Choroid plexus epithelial cell (primary cell): Measurements from ENCODE around the gene ENOSF1.

Experiments used
- DNase-seq: peaks from one replicate; pipeline ENCODE4 v3.0.0-alpha.2; 2010; ENCODE audit warnings: low read depth
- H3K4me3 ChIP-seq: 2 replicates; pipeline ENCODE4 v1.5.1; 2011; ENCODE audit warnings: low read depth, mild to moderate bottlenecking, control low read depth, low read length, moderate library complexity
- TF ChIP-seq, protein P1 (sequence below): conservative IDR thresholded peaks from 2 replicates; pipeline ENCODE4 v1.5.1; 2011; ENCODE audit warnings: low read depth, mild to moderate bottlenecking, control low read depth, inconsistent platforms, low read length, moderate library complexity

The ENOSF1 gene

DNA sequence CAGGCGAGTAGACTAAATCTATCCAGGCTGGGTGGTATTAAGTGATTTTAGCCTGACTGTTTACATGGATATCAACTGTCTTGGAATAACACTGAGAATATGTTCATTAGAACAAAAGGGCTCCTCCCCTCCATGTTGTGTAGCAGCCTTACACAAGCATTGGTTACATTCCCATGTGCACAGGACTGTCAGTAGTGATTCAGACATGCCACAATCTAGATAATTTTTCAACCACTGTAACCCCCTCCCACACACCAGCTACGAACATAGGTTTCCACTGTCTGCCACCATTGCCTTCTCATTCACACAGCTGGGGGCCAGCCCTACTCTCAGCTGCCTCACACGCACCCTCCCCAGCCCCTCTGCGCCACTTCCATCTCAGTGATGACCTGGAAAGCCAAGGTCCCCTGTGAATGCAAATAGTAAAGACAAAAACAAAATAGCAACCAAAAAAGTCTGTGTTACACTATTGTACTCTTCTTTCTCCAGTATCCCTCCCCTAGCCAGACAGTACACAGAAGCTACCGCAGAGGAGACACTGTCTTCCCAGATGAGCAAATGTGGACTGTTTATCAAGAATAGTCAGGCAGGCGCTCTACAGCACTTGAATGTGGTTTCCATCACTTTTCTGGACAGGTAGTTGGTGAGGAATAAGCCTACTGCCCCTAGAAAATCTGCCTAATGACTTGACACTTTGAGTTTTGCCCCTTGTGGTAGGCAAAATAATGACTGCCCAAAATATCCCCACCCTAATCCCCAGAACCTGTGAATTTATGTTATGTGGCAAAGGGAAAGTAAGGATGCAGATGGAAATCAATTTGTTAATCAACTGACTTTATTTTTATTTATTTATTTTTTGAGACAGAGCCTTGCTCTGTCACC lies 82.9 kb downstream of the ENOSF1 start:
- DNase-seq, result no peak
- no peak overlapping the region for H3K4me3 ChIP-seq
- TF ChIP-seq, protein P1, sequence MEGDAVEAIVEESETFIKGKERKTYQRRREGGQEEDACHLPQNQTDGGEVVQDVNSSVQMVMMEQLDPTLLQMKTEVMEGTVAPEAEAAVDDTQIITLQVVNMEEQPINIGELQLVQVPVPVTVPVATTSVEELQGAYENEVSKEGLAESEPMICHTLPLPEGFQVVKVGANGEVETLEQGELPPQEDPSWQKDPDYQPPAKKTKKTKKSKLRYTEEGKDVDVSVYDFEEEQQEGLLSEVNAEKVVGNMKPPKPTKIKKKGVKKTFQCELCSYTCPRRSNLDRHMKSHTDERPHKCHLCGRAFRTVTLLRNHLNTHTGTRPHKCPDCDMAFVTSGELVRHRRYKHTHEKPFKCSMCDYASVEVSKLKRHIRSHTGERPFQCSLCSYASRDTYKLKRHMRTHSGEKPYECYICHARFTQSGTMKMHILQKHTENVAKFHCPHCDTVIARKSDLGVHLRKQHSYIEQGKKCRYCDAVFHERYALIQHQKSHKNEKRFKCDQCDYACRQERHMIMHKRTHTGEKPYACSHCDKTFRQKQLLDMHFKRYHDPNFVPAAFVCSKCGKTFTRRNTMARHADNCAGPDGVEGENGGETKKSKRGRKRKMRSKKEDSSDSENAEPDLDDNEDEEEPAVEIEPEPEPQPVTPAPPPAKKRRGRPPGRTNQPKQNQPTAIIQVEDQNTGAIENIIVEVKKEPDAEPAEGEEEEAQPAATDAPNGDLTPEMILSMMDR, result peak; percentile 26

DNA sequence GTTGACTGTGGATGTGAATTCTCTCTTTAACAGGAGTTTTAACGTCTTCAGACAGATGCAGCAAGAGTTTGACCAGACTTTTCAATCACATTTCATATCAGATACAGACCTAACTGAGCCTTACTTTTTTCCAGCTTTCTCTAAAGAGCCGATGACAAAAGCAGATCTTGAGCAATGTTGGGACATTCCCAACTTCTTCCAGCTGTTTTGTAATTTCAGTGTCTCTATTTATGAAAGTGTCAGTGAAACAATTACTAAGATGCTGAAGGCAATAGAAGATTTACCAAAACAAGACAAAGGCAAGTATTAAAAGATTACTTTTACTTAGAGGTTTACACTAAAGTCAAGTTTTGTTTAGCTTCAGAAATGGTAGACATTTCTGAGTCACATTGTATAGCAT lies 85.2 kb downstream of the ENOSF1 start:
- no peak for DNase-seq
- TF ChIP-seq, protein P1, result no peak
- no peak overlapping the region for H3K4me3 ChIP-seq

DNA sequence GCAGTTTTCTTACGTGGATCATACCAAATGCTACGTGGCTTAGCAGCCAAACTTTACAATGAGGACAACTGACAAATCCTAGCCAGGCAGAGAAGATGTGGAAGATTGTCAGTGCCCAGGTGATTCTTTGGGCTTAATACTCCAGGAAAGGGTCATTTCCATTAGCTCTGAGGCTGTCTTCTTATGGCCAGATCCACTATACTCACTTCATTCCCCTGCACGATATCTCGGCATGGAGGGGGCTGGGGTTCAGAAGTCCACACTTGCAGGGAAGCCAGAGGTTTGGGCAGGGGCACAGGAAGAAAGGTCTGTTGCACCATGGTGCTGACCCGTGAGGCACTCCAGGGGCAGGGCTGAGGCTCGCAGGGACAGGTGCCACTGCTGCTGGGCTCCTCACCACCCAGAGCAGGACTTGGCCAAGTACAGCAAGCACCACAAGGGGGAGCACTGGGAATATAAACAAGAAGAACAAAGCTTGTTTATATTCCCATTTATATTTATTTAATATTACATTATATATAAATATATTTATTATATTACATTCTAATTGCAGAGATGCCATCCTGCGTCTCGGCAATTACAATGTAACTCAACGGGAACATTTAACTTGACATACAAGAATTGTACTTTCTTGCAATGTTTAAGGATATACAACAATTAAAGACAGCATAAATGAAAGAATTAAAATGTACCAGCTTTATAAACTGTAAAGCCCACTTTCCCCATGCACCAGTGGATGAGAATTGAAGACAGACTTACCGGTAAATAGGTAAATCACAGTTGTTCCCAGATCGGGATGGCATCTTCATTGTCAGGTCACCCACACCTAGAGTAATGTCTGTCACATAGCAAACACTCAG lies 88.4 kb downstream of the ENOSF1 start:
- peak; percentile 91 for DNase-seq
- H3K4me3 ChIP-seq, result no peak overlapping the region
- TF ChIP-seq, protein P1, result peak; percentile 82

DNA sequence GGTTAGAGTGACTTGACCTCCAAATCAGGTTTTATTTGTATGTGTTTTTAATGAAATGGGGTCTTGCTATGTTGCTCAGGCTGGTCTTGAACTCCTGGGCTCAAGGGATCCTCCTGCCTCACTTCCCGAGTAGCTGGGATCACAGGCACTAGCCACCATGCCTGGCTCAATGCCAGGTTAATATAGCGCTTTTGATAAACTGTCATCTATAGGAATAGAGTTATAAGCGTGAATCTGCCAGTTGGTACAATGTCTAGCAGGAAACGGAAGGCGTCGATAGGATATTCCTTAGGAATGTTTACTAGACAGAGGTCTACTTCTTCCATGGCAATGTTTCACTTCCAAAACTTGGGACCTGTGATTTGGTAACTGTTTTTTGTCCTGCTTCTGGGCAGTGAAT lies 90.1 kb downstream of the ENOSF1 start:
- H3K4me3 ChIP-seq, result no peak overlapping the region
- TF ChIP-seq, protein P1, result no peak
- DNase-seq, result no peak

DNA sequence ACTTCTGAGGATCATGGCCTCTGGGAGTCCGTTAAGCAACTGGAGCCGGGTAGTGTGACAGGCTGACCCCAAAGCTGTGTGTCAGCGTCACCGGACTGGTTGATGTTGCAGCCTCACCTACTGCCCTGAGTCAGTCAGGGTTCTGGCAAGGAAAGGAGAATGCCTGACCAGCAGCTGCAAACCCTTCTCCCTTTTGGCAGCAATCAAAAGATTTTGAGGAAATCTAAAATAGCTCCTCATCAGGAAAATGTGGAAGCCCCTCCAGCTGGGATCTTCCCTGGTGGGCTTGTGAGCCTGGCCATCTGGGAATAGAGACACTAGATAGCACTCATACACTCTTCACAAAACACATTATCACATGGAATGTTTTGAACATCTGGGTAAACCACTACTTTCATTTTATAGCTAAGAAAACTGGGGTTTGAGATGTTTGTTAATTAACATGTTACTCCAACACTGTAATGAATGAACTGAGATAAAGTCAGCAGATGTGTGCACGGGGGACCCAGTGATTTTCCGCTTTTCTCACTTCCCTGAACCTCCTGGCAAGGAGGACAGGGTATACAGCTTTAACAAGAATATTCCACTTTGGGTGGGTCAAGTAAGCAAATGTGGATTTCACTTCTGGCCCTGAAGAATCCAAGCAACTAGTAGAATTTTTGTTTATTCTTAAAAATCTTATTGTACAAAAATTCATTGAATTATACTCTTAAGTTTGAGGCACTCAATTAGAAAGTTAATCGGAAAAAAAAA lies 91.0 kb downstream of the ENOSF1 start:
- DNase-seq, result peak; percentile 50
- H3K4me3 ChIP-seq, result no peak overlapping the region
- TF ChIP-seq, protein P1, result no peak
